Kidney (tissue), 14 donors: Measurements from ENCODE around the gene TLX2. TPM values are rescaled to one million over a fixed set of nuclear protein-coding genes. Genes with fewer than 3 reads are reported as not detected.

Experiments
- DNase-seq, 5 donors: peaks; one replicate each; pipeline ENCODE4 v3.0.0-alpha.2; 2013 to 2020
- FAIRE-seq: peaks from 2 replicates; lab custom pipeline; 2012; peaks lifted over from hg19 to GRCh38; lab: Jason Lieb, UNC
- H3K27ac ChIP-seq, 2 donors: one replicate each; pipeline ENCODE4 v1.7.0; 2013; ENCODE audit warnings: low read depth in 2 of 2, low read length in 2 of 2, inconsistent platforms in 1 of 2
- H3K27me3 ChIP-seq: one replicate; pipeline ENCODE4 v1.7.1; 2013; ENCODE audit warnings: low read length, inconsistent platforms; ENCODE audit not compliant: control insufficient read depth, insufficient read depth
- H3K36me3 ChIP-seq, 3 donors: one replicate each; pipeline versions ENCODE4 v1.7.0 to v1.7.1; 2013; ENCODE audit warnings: low read length in 3 of 3, control low read depth in 1 of 3, inconsistent platforms in 1 of 3; ENCODE audit not compliant: insufficient read depth in 3 of 3, control insufficient read depth in 2 of 3
- H3K4me1 ChIP-seq, 3 donors: one replicate each; pipeline versions ENCODE4 v1.7.0 to v1.7.1; 2013; ENCODE audit warnings: low read length in 3 of 3, inconsistent platforms in 1 of 3, low read depth in 1 of 3; ENCODE audit not compliant: control insufficient read depth in 2 of 3, insufficient read depth in 2 of 3
- H3K4me3 ChIP-seq, 3 donors: one replicate each; pipeline versions ENCODE4 v1.7.0 to v1.8.1; 2013; ENCODE audit warnings: low read length in 3 of 3, control low read depth in 1 of 3, inconsistent platforms in 1 of 3
- H3K9ac ChIP-seq, 3 donors: one replicate each; pipeline versions ENCODE4 v1.7.0 to v1.7.1; 2013; ENCODE audit warnings: low read length in 3 of 3, control low read depth in 1 of 3, inconsistent platforms in 1 of 3
- H3K9me3 ChIP-seq, 3 donors: one replicate each; pipeline versions ENCODE4 v1.7.0 to v1.7.1; 2013; ENCODE audit warnings: low read length in 3 of 3, control low read depth in 1 of 3, inconsistent platforms in 1 of 3; ENCODE audit not compliant: control insufficient read depth in 2 of 3, insufficient read depth in 1 of 3
- CTCF ChIP-seq: IDR thresholded peaks from 3 replicates; pipeline ENCODE4 v1.5.1; 2012; ENCODE audit warnings: mild to moderate bottlenecking, moderate library complexity, borderline replicate concordance; ENCODE audit not compliant: insufficient read depth; ENCODE audit errors: extremely low read depth
- intact Hi-C: fragments of 100-400 bp; cut with DNase I; formaldehyde crosslinking; loops from one replicate; pipeline ENCODE4 v1.11.1; 2022
- polyA plus RNA-seq: library from polyadenylated mRNA; stranded (reverse); fragments of 350-450 nt; fragmentation: Illumina TruSeq; extraction: RNeasy Lipid Tissue Mini Kit (QIAGEN cat#74804); gene quantifications from one replicate; pipeline ENCODE4 v1.2.3, GENCODE V29; 2014; ENCODE audit warnings: low read depth, low replicate concordance; ENCODE audit not compliant: insufficient read depth
- total RNA-seq: library from RNA; stranded (reverse); fragmentation: NEBNext Ultra II Directional; extraction: Animal tissue kit (Norgen Biotek cat#: 25700); gene quantifications from one replicate; pipeline ENCODE4 v1.2.1, GENCODE V29; 2021
- donor health status: control.
- donor health status: control.
- donor health status: control.
- donor health status: control.
- donor health status: control.
- donor health status: DM: yes; HTN: yes; CAD: no.
- donor health status: Normal renal cell carcinoma (clear cell type).

The TLX2 gene
- total and polyA plus RNA-seq, 2 donors from 2014 or later = not detected

- Histone ChIP-seq H3K9ac (no peak overlapping the region), H3K4me1 (peaks cover 0 to 10% (median 4%) of the 10 kb centered on the region in 3 donors), H3K36me3 (peaks cover 0 to 25% (median 15%) of the 10 kb centered on the region in 3 donors), H3K4me3 (no peak overlapping the region), H3K9me3 (no peaks in the 10 kb centered on the region), H3K27me3 (peaks cover 2% of the 10 kb centered on the region), H3K27ac (no peak overlapping the region)
- DNase-seq = peak in 1 of 5 donors; percentile 52
- intact Hi-C loops = no loop called here
- no peak for TF ChIP-seq CTCF
- FAIRE-seq = no peak
Observed at GRCh38 chr2:74524005-74524404, 9.8 kb downstream of the TLX2 start.

- peaks cover 0 to 11% (median 4%) of the 10 kb centered on the region in 3 donors for H3K4me1 ChIP-seq
- no peak for TF ChIP-seq CTCF
- H3K36me3 ChIP-seq = peaks cover 0 to 25% (median 15%) of the 10 kb centered on the region in 3 donors
- H3K27me3 ChIP-seq = no peaks in the 10 kb centered on the region
- intact Hi-C loops = no loop called here
- no peak overlapping the region for H3K27ac ChIP-seq
- no peaks in the 10 kb centered on the region for H3K9me3 ChIP-seq
- no peak overlapping the region for H3K4me3 ChIP-seq
- DNase-seq (peak in 1 of 5 donors; percentile 53), FAIRE-seq (no peak)
- no peak overlapping the region for H3K9ac ChIP-seq
Observed at GRCh38 chr2:74524955-74525716, 10.9 kb downstream of the TLX2 start.

GRCh38 chr2:74525717-74526648 lies 11.7 kb downstream of the TLX2 start, which contains the start of gene DQX1:
TSS of gene DQX1 (minus strand) at chr2:74526231. CDS start at chr2:74525729, 502 bp downstream.
- Histone ChIP-seq H3K9me3 (no peaks in the 10 kb centered on the region), H3K36me3 (peaks cover 0 to 25% (median 15%) of the 10 kb centered on the region in 3 donors), H3K27me3 (no peaks in the 10 kb centered on the region), H3K9ac (no peak within 1 kb of the TSS), H3K4me1 (peaks cover 3 to 14% (median 4%) of the 10 kb centered on the region in 3 donors), H3K4me3 (no peak within 1 kb of the TSS), H3K27ac (no peak within 1 kb of the TSS)
- FAIRE-seq (no peak), DNase-seq (peak in 1 of 5 donors; percentile 25)
- intact Hi-C loops = no loop called here
- TF ChIP-seq CTCF = no peak
